ENCODE results near the gene CPEB1.

Gene CPEB1

DNA sequence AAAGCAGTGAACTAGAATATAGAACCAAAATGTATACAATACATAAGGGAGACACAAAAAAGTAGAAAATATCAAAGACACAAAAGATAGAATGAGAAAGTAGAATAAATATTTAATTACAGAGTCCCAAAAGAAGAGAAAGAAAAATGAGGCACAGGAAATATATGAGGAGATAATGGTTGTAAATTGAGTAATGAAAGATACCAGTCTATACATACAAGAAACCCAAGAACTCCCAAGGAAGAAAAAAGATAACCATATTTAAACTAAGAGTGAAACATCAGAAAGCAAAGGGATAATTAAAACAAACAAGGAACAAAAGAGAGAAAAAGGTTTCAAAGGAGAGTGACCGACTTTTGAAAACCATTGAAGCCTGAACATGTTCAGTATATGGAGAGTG lies 47.3 kb downstream of the CPEB1 start:
- in situ Hi-C loops (cut with MboI; ENCODE audit: low pct_unique_long_range_greater_than_20kb, low sequenced_read_pairs, unreplicated experiment), result no loop called here
- DNase-seq (ENCODE audit: low spot score), result no peak
- TF ChIP-seq, protein P1, sequence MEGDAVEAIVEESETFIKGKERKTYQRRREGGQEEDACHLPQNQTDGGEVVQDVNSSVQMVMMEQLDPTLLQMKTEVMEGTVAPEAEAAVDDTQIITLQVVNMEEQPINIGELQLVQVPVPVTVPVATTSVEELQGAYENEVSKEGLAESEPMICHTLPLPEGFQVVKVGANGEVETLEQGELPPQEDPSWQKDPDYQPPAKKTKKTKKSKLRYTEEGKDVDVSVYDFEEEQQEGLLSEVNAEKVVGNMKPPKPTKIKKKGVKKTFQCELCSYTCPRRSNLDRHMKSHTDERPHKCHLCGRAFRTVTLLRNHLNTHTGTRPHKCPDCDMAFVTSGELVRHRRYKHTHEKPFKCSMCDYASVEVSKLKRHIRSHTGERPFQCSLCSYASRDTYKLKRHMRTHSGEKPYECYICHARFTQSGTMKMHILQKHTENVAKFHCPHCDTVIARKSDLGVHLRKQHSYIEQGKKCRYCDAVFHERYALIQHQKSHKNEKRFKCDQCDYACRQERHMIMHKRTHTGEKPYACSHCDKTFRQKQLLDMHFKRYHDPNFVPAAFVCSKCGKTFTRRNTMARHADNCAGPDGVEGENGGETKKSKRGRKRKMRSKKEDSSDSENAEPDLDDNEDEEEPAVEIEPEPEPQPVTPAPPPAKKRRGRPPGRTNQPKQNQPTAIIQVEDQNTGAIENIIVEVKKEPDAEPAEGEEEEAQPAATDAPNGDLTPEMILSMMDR (IDR thresholded peaks at IDR 0.05; ENCODE audit: extremely low read depth, insufficient read depth, missing control alignments), result no peak

DNA sequence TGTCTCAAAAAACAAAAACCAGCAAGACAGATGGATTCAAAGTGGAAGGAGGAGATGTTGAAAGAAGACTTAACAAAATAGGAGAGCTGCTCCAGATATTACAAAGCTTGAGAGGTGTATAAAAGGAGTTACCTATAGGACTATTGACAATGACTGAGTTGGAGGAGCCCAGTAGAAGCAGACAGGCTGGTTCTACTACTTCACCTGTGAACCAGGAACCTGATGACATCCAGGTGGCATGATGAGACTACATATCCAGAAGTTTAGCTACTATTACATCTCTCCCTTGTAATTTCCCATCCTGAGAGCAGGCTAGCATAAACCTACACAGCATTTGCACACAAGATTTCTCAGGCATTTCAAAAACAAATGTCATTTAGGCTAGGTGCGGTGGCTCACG lies 49.3 kb downstream of the CPEB1 start:
- in situ Hi-C loops (cut with MboI; ENCODE audit: low pct_unique_long_range_greater_than_20kb, low sequenced_read_pairs, unreplicated experiment), result no loop called here
- no peak for DNase-seq (ENCODE audit: low spot score)
- TF ChIP-seq, protein P1 (IDR thresholded peaks at IDR 0.05; ENCODE audit: extremely low read depth, insufficient read depth, missing control alignments), result no peak

DNA sequence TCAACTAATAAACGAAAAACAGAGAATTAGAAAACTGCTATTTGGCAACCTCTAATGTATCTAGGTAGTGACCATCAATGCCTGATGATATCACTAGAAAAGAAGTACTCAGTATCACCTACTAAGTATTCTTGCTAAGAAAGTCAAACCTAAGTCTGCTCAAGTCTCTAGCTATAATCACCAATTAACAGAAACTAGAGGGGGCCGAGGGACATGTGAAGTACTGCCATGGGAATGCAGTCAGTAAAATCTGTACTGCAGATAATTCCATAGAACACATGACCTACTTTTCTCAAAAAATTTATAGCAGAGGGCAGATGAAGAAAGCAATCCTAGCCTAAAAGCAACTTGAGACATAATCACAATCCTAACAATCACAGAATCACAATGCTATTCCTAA lies 51.4 kb downstream of the CPEB1 start:
- TF ChIP-seq, protein P1 (IDR thresholded peaks at IDR 0.05; ENCODE audit: extremely low read depth, insufficient read depth, missing control alignments), result no peak
- no peak for DNase-seq (ENCODE audit: low spot score)
- in situ Hi-C loops (cut with MboI; ENCODE audit: low pct_unique_long_range_greater_than_20kb, low sequenced_read_pairs, unreplicated experiment), result no loop called here

DNA sequence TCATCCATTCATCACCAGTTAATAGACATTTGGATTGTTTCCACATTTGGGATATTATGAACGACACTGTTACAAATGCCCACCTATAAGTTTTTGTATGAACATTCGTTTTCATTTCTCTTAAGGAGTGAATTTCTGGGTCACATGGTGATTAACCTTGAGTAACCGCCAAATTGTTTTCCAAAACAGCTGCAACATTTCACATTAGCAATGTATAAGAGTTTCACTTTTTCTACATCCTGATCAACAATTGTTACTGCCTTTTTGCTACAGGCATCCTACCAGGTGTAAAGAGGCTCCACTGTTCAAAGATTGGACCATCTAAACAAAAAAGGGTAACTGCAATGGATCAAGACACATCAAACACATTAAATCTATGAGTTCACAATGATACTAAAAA lies 52.0 kb downstream of the CPEB1 start:
- TF ChIP-seq, protein P1 (IDR thresholded peaks at IDR 0.05; ENCODE audit: extremely low read depth, insufficient read depth, missing control alignments), result no peak
- in situ Hi-C loops (cut with MboI; ENCODE audit: low pct_unique_long_range_greater_than_20kb, low sequenced_read_pairs, unreplicated experiment), result no loop called here
- DNase-seq (ENCODE audit: low spot score), result no peak

DNA sequence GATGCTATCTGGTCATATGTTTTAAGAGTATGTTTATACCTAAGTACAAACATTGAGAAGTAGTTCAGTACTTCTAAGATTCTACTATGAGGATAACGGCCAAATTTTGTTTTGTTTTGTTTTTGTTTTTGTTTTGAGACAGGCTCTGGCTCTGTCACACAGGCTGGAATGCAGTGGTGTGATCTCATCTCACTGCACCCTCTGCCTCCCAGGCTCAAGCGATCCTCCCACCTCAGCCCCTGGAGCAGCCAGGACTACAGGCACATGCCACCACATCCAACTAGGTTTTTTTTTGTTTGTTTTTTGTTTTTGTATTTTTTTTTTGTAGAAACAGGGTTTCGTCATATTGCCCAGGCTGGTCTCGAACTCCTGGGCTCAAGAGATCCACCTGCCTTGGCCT lies 59.4 kb downstream of the CPEB1 start:
- in situ Hi-C loops (cut with MboI; ENCODE audit: low pct_unique_long_range_greater_than_20kb, low sequenced_read_pairs, unreplicated experiment), result no loop called here
- TF ChIP-seq, protein P1 (IDR thresholded peaks at IDR 0.05; ENCODE audit: extremely low read depth, insufficient read depth, missing control alignments), result no peak
- no peak for DNase-seq (ENCODE audit: low spot score)

DNA sequence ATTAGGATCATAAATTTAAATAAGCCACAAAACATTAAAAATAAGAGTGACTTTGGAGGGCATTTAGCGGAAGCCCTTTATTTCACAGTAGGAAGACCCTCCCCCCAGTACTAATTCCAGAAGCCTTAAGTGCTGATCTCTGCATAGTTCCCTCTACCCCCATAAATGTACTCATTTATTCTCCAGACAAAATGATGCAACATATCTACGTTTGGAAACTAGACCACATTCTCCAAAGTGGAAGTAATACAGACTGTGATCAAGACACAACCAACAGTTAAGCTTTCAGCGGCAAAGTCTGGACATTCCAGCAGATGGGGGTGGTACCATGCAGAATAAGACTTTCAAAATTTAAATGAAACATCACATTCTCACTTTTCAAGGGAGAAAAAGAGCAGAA lies 62.1 kb downstream of the CPEB1 start:
- TF ChIP-seq, protein P1 (IDR thresholded peaks at IDR 0.05; ENCODE audit: extremely low read depth, insufficient read depth, missing control alignments), result no peak
- in situ Hi-C loops (cut with MboI; ENCODE audit: low pct_unique_long_range_greater_than_20kb, low sequenced_read_pairs, unreplicated experiment), result no loop called here
- no peak for DNase-seq (ENCODE audit: low spot score)

DNA sequence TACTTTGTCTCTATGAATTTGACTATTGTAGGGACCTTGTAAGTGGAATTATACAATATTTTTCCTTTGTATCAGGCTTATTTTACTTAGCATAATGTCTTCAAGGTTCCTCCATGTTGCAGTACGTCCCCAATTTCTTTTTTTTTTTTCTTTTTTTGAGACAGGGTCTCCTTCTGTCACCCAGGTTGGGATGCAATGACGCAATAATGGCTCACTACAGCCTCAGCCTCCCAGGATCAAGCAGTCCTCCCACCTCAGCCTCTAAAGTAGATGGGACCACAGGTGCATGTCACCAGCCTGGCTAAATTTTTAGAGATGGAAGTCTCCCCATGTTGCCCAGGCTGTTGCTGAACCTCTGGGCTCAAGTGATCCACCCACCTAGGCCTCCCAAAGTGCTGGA lies 66.5 kb downstream of the CPEB1 start:
- in situ Hi-C loops (cut with MboI; ENCODE audit: low pct_unique_long_range_greater_than_20kb, low sequenced_read_pairs, unreplicated experiment), result no loop called here
- TF ChIP-seq, protein P1 (IDR thresholded peaks at IDR 0.05; ENCODE audit: extremely low read depth, insufficient read depth, missing control alignments), result no peak
- no peak for DNase-seq (ENCODE audit: low spot score)

Measured in GM13977 (cell line).